ENCODE data around the gene CPA4.

- TF ChIP-seq, protein P1, sequence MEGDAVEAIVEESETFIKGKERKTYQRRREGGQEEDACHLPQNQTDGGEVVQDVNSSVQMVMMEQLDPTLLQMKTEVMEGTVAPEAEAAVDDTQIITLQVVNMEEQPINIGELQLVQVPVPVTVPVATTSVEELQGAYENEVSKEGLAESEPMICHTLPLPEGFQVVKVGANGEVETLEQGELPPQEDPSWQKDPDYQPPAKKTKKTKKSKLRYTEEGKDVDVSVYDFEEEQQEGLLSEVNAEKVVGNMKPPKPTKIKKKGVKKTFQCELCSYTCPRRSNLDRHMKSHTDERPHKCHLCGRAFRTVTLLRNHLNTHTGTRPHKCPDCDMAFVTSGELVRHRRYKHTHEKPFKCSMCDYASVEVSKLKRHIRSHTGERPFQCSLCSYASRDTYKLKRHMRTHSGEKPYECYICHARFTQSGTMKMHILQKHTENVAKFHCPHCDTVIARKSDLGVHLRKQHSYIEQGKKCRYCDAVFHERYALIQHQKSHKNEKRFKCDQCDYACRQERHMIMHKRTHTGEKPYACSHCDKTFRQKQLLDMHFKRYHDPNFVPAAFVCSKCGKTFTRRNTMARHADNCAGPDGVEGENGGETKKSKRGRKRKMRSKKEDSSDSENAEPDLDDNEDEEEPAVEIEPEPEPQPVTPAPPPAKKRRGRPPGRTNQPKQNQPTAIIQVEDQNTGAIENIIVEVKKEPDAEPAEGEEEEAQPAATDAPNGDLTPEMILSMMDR (IDR thresholded peaks at IDR 0.05): no peak
- no peak for TF ChIP-seq POLR2A (IDR thresholded peaks at IDR 0.05)
- no peak for TF ChIP-seq POLR2AphosphoS5 (IDR thresholded peaks at IDR 0.05)
- no peak for TF ChIP-seq EP300 (IDR thresholded peaks at IDR 0.05; ENCODE audit: low read depth)
These were observed 67.6 kb downstream of the CPA4 start for GRCh38 chr7:130360518-130360917.

All from transverse colon (tissue), 4 donors.